GM04503 (cell line): Measurements from ENCODE around the gene ZDHHC14.

ENCODE experiments used
- DNase-seq: peaks from one replicate; pipeline ENCODE4 v3.0.0-alpha.2; 2012; ENCODE audit warnings: low read depth

ZDHHC14 gene

DNA sequence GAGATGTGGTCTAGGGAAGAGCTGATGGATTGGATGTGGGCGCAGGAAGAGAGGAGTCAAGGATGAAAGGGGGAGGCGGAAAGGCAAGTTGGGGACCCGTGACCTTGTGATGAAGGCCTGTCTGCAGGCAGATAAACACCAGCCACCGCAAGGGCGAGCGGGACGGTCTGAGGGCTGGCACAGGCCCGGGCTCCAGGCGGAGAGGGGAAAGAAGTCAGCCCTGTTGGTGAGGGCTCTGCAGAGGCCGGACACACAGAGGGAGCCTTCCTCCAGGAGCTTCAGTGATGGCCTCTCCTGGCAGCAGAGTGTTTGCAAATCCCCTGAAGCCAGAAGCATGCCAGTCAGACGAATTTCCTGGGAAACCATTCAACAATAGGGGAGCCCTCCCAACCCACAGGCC, 112.2 kb downstream of the ZDHHC14 start:
- no peak for DNase-seq

DNA sequence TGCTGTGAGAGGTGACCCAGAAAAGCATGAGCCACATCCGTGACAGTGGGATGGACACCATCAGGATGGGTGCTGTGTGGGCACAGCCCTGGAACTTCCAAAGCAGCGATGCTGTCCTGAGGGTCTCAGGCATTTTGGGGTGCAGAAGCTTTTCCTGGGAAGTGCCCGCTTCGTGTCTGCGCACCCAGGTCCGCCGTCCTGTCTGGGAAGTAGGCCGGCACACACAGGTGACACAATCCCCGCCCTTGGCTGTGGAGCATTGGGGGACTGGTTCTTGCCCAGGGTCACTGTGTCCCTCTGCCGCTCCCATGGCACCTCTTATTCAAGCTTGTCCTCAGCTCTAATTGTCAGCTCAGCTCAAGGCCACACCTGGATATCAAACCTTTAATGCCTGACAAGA, 112.6 kb downstream of the ZDHHC14 start:
- no peak for DNase-seq

DNA sequence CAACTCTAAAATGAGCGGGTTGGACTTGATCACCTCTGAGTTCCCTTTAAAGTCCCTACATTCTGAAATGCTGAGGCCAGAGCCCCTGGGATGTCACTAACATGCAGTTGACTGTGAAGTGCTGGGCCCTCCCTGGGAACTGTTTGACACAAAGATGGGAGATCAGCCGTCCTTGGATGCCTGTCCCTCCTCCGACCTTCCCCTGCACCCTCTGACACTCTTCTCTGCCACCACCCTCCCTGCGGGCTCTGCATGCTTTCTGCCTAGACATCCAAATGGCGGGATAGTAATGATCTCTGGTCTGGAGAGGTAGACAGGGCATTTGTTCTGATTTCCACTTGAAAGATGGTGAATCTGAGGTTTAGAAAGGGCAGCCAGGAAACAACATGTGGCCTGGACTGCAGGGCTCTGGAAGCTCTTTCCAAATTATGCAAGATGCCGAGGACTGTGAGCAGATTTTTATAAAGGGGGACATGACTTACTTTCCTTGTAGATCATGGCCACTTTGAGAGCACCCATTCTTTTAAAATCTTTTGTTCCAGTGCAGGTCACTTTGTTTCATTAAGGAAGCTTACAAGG, 113.2 kb downstream of the ZDHHC14 start:
- DNase-seq = no peak

DNA sequence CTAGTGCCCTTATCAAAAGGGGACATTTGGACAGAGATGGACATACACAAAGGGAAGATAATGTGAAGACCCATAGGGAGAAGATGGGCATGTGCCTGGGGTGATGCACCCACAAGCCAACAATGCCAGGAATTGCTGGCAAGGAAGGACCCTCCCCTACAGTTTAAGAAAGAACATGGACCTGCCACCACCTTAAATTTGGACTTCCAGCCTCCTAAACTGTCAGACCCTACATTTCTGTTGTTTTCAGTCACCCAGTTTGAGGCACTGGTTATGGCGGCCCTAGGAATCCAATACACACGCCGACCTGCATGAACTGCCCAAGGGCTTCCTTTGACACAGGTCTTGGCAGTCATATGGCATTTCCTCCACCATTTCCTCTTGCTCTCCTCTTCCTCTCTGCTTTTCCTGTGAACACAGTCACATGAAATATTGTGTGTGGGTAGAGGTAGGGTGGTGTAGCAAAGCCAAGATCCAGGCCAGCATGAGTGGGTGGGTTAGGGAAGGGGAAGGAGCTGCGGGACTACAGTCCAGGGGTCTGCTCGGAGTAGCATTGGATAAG, 115.6 kb downstream of the ZDHHC14 start:
- no peak for DNase-seq

DNA sequence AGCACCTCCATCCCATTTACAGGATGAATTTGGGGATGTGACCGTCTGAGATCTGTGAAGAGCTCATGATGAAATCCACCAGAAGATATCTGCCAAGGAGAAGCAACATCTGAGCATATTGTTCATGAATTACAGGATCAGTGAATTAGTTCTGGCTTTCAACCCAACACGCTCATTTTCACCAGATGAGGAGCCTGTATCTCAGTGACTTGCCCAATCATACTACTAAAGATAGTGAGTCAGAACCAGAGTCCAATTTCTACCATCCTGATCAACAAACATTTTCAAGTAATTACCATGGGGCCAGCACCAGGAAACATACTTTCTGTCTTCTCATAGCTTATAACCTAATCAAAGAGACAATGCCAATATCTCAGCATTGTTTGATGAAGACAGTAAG, 116.6 kb downstream of the ZDHHC14 start:
- peak; percentile 21 for DNase-seq

DNA sequence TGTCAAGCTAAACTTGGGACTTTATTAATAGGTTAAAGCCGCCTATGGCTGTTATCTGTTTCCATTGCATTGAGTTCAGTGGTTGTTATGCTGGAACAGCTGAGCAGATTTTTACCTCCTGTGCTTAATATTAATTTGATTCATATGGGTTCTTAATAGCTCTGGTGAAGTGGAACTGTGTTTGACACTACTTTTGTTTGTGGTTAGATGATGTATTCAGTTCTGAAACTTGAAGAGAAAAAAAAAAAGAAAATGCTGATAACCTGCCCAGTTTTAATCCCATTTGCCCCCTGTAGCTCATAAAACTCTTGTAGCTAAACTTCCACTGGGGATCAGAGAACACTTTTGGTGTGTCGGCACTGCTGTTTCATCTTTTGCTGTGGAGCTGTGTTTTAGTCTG, 117.8 kb downstream of the ZDHHC14 start:
- DNase-seq = no peak

DNA sequence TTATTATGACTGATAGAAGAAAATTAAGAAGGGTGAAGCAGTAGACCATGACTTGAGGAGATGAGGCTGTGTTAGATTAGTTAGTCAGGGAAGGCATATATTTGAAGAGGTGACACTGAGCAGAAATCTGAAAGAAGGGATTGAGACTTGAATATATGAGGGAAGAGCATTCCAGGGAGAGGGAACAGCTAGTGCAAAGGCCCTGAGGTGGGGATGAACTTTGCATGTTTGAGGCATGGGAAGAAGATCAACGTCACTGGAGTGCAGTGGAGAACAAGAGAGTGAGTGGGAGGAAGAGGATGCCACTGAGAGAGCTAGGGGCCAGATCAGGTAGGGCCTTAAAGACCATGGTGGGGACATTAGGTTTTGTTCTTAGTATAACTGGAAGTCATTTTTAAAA, 119.0 kb downstream of the ZDHHC14 start:
- no peak for DNase-seq

DNA sequence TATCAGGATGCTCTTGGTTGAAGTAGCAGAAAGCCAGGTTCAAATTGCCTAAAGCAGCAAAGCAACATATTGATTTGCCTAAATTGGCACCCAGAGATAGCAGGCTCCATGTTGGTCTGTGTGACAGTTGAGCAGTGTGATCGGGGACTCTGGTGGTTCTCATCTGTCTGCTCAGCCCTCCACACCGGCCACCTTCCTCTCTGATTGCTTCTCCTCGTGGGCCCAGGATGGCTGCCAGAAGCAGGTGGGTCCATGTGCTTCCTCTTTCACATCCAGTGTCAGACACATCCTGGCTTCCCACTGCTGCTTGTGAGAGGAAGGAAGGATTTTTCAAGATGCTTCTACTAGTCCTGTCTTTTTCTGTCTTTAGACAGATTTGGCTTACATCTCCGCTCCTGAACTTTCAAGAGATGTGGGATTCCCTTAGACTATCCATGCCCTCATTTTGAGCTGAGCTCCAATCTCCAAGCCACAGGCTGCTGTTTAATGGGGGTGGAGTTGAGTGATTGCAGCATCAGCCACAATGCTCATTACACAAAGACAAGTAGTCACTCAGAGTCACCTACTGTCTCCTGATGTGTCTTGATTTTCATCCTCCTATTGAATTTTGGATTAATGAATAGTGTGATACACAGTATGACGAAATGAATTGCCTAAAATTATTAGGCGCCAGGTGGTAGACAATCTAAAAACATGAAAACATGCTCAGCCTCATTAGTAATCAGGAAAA, 122.2 kb downstream of the ZDHHC14 start:
- no peak for DNase-seq

DNA sequence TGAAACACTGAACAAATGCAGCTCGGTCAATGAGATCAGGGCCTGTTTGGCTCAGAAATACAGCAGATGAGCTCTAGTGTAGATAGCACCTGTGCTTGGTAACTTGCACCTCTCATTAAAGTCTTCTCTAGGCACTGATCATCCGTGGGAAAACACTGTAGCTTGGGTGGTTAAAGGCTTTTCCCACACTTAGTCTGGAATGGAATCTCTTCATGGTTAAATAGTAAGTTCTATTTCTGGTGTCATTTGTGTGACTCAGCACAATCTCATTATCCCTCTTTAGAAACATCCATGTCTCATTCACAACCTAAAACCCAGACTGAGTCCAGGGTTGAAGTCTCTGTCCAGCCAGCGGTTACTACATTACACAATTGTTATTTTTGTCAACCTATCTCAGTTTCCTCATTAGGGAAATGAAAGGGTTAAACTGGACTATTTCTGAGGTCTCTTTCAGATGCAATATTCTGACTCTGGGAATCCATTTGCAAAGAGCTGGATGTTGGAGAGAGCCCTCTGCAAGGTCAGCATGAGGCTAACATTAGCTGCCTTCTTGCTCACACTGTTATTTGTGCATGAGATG, 125.0 kb downstream of the ZDHHC14 start:
- no peak for DNase-seq

DNA sequence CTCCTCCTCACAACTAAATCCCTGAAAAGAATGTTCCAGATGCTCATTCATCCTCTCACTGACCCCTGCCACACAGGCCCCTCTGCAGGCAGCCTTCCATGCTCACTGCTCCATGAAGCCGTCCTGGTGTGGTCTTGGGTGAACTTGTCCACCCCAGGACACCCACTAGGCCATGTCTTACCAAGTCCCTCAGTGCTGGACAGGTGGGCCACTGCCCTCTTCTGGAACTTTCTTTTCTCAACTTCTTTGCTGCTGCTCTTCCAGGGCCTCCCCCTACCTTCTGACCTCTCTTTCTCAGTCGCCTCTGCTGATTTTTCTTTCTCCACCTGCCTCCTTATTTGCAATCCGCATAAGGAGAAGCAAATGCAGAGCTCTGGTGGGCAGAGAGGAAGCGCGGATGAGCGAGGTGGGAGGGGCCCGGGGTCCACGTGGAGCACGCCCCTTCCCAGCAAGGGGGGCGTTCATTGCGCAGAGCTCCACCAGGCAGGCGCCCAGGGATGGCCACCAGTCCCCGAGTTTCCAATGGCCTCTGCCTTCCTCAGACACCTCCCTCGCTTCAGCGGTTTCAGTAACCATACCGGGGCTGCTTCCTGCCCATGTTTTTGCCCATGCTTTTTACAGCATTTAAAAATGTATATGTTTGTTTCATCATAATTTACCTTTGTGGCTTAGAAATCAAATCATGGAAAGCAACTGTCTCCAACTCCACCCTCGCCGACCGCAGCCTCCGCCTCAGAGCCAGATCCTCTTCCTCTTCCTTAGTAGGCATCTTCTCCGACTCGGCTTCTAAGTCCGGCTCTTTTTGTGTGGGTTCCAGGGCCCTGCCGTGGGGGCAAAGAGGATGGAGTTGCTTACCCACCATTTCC, 129.6 kb downstream of the ZDHHC14 start:
- DNase-seq = no peak

DNA sequence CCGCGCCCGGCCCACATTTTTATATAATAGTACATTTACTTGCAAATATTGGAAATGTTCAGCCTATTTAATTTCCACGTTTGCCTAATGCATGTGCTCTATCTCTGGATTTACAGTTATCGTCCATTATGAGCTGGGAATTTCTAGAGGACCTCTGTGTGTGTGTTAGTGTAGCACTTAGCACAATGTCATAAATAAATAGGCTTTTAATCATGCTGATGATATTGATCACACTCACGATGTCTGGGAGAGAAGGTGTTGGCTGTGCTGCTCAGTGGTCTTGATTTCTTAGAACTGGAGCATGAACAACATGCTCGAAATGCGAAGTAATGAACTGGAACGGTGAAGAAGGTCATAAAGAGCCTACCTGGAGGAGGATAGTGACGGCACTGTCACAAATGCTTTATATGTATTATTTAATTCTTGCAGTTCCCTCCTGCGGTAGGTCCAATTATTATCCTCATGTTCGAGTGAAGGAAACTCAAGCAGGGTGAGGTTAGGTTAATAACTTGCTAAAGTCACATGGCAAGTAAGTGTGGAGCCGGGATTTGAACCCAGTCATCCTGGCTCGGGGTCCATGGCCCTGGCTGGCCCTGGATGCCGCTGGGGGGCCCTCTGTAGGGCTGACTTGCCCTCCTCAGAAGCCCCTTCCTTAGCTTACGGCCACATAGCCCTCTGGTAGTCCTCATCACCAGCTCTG, 130.8 kb downstream of the ZDHHC14 start:
- no peak for DNase-seq

DNA sequence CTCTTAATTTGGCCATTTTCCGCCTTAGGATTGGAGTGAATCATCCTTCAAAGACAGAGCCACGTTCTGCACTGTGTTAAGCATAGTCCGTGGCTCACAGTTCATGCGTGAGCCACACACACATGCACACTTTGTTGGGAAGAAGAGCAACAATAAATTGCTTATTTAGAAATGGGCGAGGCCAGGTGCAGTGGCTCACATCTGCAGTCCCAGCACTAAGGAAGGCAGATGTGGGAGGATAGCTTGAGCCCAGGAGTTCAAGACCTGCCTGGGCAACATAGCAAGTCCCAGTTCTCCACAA, 131.3 kb downstream of the ZDHHC14 start:
- no peak for DNase-seq

DNA sequence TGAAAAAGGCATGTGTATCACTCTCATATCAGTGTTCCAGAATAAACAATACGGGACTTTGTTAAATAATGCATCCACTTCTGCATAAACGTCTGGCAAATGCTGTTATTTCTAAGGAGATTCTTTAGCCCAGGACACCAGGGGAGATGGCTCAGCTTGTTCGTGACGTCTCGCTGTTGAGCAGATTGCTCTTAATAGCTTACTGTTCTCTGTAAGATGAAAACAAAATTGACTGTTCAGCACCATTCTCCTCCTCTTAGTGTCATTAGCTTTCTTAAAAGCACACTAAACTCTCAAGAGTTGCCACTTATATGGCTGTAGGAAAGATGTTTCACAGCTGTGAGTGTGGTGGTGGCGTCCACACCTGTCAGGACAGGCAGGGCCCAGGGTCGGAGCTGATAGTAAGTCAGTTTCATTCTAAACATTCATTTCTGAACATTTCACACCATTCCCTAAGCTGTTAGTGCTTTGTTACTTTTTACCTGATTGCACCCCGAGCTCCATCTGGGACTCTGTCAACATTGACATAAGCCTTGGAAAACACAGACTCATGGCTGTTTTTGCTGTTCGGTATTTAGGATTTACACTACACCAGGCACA, 132.1 kb downstream of the ZDHHC14 start:
- DNase-seq = no peak

DNA sequence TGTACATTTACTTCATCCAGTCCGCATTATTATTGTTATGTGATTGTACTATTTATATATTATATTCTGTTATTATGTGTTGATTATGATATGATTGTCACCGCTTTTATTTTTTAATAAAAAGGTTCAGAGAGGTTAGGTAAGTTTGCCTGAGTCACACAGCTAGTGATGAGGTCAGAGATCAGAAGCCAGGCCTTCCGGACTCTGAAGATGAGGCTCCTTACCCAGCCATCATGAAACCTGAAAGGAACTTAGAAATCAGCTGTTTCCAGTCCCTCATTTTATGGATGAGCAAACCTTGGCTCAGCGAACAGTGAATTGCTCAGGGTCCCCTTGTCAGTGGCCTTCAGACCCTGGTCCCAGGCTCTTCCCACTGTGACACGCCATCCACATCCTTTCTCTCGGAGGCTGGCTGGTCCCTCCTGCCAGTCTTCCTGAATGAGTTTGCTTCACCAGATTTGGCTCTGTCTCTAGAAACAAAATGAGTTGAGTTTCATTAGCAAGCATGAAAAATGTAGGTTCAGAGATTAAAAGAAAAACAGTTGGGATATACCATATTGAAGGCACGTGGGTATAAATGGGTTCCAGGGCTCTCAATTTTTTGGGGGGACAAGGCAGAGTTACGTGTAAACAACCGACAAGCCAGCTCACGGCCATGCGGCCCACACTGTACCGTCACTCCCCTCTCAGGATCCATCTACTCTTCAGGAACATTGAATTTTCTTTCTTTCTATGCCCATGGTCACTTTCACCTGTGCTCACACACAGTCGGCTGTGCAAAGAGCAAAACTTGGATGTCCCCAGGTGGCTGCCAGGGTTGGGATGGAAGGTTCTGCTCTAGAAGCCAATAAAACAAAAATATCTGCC, 132.9 kb downstream of the ZDHHC14 start:
- no peak for DNase-seq

DNA sequence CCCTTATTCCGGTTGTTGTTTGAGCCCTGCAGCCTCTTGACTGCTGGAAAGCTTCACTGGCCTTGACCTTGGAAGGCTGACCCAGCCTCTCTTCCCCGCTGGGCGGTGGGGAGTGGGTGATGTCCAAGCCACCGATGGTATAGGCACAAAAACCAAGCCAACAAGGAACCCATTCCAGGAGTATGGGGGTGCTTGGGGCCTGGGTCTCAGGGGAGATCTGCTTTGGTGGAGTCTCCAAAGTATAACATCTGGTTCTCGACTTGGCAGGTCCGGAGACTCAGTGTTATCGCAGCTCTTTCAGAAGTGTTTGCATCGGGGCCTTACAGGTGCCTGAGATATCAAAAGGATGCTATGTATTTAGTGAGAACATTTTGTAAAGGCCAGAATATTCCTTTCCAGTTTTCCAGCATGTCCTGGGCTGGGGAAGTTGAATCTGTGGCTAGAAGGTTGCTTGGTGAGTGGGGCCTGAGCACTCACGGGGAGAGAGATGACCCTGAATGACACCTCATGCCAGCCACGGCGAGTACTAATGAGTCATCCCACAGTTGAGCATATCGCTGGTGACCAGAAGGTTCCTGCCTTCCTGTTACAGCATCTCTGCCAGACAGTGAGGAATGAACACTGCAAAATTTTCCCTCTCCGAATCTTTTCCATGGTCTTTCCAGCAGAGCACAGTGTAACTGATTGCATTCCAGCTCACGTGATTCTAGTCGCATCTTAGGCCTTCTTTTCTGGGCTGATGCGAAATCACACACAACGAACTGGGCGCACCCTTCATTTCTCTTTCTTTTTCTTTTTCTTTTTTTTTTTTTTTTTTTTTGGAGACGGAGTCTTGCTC, 133.9 kb downstream of the ZDHHC14 start:
- DNase-seq = peak; percentile 49

DNA sequence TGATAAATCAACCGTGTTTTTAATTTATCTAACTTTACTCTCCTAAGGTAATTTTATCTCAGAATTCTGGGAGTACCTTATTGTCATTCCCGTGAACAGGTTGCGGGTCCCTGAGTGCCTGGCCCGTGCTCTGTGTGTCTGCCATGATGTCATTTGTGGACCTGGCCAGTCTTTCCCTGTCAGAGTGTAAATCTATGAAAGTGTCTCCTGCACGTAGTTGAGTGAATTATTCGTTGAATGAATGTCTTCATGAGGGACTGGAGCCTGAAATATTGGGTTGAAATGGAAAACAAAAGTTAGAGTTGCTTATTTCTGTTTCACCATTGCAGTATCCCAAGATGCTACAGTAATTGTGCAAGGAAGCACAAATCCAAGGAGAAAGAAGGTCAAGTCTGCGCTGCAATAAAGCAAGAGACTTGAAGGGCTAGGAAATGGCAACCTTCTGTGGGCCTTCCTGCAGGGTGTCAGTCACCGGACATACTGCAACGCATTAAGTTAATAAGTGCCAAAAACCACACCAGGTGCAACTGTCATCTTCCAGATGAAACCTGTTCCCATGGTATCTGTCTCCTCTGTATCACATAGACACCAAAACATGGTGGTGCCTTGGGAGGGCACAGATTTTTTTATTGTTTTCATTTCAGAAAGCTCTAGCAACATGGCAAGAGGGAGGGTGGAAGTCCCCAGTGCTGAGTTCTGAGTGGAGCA, 135.5 kb downstream of the ZDHHC14 start:
- no peak for DNase-seq

DNA sequence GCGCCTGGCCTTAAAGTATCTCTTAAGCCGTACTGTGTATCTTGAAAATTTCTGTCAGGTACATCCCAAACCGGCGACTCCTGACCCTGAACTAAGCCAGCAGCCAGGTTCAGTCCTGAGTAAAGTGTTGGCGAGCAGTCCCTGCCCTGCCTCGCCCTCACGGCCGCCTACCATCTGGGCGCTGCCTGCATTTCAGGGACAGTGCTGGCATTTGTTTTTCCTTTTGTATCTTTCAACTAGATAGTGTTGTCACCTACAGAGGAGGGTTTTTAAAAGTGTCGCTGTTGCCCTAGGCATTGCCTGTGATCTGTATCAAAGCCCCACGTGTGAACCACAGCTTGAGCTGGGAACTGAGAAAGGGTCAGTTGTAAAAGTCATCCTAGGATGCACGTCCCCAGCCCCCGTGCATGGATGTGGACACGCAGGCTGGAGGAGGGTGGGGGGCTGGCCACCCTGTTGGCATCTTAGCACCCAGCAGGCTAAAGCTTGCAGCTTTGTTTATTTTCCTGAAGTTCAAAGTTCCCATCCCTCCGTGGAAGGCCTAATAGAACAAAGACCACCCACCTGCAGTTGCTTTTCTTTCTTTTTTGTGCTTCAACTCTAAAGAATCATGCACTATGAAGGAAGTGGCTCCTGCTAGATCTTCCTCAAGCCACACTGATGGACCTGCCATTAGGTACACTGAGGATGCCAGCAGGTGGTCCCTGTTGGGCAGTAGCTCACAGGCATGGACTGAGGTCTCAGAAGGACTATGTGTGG, 136.8 kb downstream of the ZDHHC14 start:
- DNase-seq = no peak
